HK-2 (cell line): ENCODE data around the gene FAM53A.

Experiments used
- DNase-seq: peaks from one replicate; pipeline ENCODE4 v3.0.0-alpha.2; 2018; ENCODE audit not compliant: unreplicated experiment

The FAM53A gene

DNA sequence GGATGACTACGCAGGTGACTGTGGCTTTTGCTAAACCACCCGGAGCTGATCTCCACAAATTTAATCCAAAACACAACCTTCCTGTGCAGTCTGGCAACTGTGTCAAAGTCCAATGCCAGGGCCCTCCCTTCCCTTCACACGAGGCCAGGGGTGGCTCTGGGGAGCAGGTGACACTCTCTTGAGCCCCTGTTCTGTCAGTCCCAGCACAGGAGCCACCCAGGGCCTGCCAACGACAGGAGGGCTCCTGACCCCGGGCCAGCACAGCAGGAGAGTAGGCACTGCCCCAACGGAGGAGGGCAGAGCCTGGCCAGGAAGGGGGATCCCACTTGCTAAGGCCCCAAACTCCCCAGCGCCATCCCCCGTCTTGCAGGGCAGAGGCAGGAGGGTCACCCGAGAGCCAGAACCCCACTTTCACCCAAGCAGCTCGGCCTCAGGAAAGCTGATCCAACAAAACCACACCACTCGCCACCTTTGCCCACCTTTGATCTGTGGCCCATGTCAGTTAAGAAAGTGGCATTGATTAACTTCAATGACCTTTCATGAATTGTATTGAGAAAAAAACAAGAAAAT lies 44.7 kb downstream of the FAM53A start:
- no peak for DNase-seq

DNA sequence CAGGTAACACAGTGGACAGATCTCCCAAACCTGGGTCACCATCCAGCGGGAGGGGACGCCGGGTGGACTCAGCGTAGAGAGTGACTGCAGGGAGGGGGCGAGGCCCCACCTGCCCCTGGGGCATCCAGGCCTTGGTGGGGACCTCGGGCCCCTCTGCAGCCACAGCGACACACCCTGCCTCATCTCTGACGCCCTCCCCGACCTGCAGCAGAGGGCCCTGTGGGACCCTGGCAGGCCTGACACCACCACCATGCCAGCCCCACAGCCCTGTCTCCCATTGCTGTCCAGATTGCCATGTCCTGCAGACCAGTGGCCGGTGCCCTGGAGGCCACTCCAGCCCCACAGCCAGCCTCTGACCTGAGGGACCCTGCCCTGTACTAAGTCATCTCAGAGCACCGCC lies 45.2 kb downstream of the FAM53A start:
- no peak for DNase-seq

DNA sequence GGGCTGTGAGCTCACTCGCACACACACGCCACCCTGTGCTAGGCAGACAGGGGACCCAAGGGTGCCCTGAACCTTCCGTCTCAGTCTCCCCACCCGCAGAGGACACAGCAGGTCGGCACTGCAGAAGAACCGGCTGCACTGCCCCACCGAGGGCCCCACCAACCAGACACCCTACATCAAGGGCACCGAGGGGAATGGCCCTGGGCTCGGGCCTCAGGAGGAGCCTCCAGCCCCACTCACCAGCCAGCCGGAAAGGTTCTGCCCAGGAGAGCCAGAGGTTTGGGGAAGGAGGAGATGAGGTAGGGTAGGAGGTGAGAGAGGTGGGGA lies 45.9 kb downstream of the FAM53A start:
- DNase-seq: no peak

DNA sequence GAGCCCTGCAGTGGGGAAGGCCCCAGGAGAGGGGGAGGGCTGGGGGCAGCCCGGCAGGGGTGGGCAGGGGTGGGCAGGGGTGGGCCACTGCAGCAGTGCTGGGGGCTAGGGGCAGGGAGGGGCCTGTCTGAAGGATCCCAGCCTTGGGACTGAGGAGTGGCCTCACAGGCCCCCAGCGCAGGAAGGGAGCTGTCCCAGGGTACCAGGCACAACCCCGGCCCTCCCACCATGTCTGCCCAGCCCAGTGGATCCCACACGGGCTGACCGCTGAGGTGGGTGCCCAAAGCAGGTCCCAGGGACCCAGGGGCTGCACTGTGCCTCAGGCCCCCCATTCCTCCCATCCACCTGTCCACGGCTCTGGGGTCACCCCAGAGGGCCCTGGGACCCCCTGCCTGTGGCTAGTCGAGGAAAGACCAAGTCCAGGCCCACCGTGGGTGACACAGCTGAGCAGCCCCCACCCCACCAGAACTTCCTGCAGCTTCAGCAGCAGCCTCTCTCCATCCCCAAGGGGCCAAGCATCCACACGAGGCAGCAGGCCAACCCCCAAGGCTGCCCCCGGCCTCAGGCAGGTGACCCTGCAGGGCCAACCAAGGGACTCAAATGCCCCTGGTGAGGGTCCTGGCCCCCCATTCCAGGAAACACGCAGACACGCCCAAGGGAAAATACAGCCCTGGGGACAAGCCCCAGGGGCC lies 46.4 kb downstream of the FAM53A start:
- no peak for DNase-seq

DNA sequence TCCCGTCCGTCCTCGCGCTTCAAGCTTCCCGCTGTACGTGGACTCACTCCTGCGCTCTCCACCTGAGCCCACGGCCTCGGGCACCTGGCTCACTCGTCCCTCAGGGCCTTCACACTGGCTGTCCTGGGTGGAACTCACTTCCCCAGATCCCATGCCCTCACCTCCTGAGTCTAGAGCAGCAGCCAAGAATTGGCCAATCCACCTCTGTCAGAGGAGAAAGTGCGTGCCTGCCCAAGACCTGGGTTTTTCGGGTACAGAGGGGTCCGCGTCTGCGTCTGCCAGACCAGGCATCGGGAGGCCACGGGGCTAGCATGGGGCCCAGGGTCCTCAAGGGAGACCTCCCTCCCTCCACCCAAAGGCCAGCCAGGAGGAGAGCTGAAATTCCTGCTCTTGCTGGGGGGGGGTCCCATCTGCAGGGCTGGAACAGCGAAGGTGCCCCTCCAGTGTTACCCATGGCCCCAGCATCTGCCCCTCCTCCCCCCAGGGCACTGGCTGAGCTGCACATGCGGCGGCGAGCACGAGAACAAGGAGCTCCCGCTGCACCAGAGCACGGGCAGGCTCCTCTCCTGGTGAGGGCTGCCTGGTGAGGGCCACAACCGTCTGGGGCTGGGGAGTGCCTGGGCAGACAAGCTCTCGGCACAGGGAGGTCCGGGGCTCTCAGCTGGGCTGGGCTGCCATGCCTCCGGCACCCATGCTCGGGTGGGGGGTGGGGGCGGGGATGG lies 47.5 kb downstream of the FAM53A start:
- no peak for DNase-seq

DNA sequence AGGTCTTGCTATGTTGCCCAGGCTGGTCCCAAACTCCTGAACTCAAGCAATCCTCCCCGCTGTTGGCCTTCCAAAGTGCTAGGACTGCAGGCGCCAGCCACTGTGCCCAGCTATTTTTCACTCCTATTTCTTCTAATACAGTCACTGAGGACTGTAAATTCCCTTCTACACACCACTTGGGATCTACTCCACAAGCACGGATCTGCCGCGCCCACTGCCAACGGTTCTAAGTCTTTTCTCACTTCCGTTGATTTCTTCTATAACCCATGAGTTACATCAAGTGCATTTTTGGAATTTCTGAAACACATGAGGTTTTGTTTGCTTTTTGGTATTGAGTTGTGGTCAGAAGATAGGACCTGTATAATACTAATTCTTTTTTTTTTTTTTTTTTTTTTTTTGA lies 48.6 kb downstream of the FAM53A start:
- DNase-seq: no peak

DNA sequence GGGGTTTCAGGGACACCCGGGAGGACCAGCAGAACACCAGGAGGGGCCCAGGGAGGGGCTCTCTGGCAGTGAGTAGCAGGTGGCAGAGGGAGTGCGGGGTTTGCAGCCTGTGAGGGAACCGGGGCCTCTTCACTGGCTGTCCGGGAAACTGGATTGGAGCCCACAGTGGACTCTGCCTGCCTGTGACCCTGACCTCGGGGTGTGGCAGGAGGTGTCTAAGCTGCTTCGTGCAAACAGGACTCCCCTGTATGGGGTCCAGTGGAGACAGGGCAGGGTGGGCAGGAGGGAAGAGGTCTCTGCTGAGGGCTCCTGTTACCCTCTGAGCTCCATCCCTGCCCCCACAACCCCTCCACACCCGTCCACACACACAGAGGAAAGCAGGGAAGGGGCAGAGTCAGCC lies 50.1 kb downstream of the FAM53A start:
- no peak for DNase-seq

DNA sequence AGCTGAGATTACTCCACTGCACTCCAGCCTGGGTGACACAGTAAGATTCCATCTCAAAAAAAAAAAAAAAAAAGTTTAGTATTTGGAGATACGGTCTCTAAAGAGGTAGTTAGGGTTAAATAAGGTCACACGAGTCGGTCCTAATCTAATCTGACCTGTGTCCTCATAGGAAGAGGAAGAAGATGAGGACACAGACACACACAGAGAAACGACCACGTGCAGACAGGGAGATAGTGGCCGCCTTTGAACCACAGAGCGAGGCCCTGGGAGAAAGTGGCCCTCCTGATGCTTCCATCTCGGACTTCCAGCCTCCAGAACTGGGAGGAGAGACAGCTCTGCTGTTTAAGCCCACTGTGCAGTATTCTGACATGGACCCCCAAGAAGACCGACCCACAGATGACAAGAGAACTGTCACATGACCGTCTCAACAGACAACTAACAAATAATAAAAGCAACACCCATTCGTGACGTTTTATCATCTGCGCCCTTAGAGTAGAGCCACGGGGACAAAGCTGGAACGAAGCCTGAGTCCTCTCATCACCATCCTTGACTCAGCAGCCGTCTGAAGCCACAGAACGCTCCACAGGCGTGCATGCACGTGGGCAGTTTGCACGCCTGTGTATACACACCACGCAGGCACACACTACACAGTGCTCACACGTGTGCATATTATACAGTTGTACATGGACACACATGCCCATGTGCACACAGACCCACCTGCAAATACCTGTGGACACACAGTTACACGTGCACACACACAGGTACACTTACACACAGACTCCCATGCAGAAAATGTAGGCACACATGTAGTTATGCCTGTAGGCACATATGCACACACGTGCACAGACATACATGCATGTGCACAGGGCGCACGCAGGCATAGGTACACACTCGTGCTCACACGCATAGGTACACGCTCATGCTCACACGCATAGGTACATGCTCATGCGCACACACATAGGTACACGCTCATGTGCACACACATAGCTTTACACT lies 51.7 kb downstream of the FAM53A start:
- DNase-seq: no peak

DNA sequence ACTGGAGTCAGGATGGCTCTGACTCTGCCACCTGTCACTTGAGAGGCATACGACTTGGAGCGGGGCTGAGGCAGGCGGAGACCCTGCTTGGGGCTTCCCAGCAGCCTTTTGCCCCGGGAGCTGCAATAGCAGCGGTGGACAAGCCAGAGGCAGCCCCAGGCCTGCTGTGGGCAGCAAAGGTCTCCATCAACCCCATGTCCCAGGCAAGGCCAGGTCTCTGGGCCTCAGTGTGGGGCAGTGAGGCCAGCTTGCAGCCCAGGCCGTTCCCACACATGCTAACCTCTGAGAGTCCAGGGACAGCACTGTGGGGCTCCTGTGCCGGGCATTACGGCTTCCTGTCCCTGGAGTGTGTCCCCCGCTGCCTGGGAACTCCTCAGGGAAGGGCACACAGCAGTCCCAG lies 53.0 kb downstream of the FAM53A start:
- DNase-seq: no peak

DNA sequence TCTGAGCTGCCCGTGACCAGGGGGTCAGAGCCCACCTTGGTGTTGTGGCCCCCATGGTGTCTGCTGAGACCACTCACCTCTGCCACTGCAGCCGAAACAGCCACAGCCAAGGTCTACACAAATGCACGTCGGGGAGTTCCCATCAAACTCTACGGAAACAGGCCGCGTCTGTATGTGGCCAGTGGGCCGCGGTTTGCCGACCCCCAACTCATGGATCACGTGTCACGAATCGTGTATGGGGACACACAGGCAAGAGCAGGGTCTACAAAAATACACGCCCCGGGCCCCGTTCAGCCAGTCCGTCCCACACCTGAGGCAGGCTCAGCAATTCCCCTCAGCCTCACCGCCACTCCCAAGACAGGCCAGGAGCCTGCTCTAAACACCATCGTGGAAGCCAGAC lies 53.8 kb downstream of the FAM53A start:
- no peak for DNase-seq

DNA sequence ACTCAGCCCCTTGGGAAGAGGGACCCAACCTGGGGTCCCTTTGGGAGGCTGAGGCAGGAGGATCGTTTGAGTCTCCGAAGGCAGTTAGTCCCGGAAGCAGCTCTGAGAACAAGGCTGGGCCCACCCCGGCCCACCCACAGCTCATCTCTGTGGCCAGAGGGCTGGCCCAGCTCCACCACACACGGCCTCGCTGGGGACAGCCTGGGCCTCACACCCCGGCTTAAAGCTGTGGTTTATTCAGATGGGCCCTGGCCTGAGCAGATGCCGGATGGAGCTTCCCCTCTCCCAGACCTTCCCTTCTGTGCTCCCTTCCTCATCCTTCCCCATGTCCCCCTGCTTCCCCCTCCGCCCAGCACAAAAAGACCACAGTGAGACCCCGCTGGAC lies 54.4 kb downstream of the FAM53A start:
- no peak for DNase-seq

DNA sequence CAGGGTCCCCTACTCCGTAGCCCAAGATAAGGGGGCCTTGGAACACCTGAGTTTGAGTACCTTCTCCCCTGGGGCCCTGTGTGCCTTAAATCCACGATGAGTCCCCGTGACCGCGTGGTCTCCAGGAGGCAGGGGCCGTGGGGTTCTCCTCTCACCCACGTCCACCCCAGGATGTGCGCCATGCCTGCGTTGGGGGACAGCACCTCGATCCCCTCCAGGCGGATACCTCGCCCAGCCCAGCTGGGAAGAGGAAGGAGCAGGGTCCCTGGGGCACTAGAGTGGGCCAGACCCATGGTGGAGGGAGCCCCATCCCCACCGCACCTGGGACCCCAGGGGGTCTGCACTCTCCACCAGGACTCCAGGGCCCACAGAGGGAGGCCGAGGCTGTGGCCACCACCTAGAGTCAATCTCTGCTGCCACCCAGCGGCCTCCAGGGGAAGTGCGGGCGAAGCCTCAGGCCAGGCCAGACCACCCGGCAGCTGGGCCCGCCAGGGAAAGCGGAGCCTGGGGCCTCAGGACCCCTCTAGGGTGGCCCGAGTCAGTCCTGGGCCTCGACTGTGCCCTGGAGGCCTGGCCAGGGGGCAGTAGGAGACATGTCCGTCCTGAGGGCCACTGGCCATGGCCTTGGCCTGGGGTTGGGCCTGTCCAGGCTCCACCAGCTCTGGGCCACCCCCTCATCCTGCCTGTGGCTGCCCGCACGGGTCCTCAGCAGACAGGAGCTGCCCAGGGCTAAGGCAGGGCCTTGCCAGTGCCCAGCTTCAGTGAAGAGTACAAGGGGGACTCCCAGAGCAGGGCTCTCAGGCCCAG lies 55.0 kb downstream of the FAM53A start:
- peak; percentile 82 for DNase-seq

DNA sequence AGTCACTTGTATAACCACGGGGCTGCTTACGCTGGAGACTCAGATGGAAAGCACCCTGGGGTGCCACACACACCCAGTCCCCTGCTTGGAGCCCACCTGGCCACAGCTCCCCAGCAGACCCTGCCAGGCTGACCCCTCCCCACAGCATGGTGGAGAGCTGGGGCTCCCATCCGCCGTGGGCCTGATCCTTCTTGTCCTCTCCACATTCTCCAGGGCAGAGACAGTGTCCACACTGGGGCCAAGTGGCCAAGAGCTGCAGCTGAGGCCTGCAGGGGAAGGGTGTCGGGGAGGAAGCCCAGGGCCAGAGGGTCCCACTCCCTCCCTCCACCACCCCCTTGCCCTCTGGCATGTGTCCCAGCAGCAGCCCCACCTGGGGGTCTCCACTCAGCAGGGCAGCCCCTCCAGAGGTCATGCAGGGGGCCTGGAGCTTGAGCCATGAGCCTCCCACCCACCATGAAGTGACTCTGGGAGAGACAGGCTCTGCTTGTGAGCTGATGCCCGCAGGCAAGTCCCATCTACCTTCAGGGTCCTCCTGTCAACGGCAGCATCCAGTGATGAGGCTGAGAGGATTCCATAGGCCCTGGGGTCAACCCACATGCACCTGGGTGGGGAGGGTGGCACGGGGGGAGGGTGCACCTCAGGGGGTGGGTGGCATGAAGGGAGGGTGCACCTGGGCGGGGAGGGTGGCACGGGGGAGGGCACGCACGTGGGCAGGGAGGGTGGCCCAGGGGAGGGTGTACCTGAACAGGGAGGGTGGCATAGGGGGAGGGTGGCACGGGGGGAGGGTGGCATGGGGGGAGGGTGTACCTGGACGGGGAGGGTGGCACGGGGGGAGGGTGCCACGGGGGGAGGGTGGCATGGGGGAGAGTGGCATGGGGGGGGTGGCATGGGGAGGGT lies 56.4 kb downstream of the FAM53A start:
- DNase-seq: no peak

DNA sequence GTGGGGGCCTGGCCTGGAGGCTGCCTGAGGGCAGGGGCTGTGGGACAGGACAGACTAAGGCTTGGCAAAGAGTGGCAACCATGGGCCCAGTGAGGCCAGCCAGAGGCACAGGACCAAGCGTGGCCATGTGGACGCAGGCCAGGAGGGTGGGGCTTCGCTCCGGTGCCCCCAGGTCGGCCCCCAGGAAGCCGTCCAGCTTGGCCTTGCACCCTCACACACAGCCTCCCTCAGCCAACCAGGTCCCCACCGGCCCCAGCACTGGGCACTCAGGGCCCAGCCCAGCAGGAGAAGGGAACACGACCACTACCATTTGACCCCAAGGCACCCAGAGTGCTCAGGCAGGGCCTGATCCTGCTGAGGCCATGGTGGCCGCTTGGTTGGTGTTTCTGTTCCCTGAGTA lies 57.2 kb downstream of the FAM53A start:
- DNase-seq: no peak

DNA sequence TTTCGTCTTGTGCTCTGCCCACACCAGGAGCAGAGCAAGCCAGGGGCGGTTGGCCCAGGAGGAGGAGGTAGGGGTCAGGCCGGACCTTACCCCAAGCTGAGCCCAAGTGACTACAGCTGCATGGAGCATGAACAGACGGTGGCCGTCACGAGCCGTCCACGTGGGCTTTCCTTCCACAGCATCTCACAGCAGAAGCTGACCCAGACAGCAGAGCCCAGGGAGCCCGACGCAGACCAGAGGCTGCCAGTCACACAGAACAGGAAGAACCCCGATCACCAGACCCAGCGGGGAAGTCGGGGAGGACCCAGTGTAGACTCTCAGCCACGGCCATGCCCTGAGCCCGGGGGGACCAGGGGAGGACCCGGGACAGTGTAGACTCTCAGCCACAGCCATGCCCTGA lies 58.0 kb downstream of the FAM53A start:
- no peak for DNase-seq

DNA sequence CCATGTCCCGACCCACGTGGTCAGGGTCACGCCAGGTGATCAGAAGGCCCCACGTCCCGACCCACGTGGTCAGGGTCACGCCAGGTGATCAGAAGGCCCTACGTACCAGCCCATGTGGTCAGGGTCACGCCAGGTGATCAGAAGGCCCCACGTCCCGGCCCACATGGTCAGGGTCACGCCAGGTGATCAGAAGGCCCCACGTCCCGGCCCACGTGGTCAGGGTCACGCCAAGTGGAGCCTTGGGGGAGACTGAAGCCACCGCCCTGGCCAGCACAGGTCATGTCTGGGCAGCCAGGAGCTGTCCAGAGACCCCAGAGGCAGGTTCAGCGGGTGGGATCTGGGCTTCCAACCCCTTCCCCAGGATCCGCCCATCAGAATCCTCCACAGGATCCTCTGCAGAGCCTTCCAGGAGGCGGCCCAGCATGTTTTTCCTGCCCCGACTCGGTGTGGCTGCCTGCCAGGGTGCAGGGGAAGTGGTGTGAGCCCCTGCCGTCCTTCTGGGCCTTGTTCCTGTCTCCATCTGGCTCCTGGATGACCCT lies 58.4 kb downstream of the FAM53A start:
- no peak for DNase-seq

DNA sequence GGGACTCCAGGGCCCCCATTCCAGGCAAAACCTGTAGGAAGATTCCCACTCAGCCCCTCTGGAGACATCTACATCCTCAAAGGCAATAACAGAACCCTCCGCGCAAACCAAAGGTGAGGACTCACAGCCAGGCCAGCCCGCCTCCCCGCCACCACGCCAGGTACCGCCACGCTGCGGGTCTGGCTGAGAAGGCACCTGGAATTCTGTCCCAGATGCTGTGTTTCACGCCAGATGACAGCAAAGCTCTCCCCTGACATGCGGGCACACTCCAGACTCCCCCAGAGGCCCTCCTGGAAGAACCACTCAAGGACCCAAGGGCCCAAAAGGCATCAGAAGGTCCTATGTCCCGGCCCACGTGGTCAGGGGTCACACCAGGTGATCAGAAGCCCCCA lies 59.6 kb downstream of the FAM53A start:
- DNase-seq: no peak

DNA sequence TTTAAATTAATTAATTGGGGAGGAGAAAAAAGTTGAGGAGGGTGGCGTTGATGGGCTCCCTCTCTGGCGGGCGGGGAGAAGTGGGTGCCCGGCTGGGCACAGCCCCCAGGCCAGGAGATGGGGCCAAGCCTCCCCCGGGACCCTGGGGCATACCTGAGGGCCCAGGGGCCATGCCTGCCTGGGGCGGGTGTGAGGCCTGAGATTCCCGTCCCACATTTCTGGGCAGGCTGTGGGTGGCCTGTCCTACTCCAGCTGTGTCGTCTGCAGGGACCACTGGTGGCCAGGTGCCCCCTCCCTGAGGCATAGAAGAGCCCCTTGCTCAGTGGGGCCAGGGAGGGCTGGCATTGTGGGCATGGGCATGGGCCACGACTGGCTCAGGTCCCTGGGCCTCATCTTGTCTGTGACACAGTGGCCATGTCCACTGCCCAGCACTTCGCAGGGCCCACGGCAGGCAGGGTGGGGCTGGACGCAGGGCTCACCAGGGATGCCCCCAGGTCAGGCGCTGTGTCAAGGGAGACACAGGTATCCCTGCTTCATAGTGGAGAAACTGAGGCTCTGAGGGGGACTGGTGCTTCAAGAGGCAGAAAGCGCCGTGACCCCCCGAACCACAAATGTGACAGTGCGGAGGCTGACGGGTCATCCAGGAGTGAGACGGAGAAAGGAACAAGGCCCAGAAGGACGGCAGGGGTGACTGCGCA lies 60.1 kb downstream of the FAM53A start:
- DNase-seq: no peak

DNA sequence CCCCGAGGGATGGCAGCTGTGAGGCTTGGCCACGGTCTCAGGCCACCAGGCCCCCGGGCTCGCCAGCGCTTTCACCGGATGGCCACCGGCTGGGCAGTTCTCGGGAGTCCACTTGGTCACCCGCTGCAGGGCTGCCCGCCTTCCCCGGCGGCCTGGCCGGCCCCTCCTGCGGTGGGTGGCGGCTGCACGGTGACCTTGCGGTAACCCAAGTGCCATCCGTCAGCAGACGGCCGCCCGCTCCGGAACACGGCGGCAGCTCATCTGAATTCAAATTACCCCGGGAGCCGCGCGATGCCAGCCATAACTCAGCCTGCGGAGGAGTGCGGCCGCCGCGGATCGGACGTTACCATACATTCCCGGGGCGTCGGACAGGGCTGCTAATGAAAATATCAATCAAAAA lies 60.7 kb downstream of the FAM53A start:
- DNase-seq: no peak

DNA sequence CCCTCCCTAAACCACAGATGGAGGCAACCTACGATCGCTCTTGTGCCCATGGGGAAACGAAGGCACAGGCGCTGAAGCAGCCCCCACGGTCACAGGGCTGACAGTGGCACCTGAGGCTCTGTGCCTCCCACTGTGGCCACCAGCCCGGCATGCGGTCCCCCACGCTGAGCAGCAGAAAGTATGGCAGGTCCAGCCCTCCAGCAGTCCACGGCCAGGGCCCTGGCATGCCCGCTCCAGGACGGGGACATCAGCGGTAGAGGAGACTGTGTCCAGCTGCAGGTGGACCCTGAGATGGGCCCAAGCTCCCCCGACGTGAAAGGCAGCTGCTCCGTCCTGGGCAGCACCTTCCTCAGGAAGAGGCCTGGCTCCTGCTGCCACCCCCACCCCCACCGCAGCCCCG lies 61.2 kb downstream of the FAM53A start:
- no peak for DNase-seq
